K562 (cell line): ENCODE data around the gene CSTA. TPM values are rescaled to one million over a fixed set of nuclear protein-coding genes. Genes with fewer than 3 reads are reported as not detected.

Experiments
- ATAC-seq: fragments of 200-7000 bp; cut with Tn5 transposase; 3 replicates; pipeline ENCODE4 v1.9.1; 2020; ENCODE audit warnings: moderate library complexity
- BruUV-seq: library from RNA; stranded (reverse); fragments of 400-500 nt; replicated peaks from 2 replicates; lab custom pipeline; 2021; lab: Mats Ljungman, UMichigan
- CTCF ChIA-PET: fragments of 300-600 bp; formaldehyde crosslinking; extraction: SDS; loops from one replicate; lab custom pipeline; 2021; ENCODE audit warnings: low intra/inter-chr PET ratio; lab: Yijun Ruan, JAX
- POLR2A ChIA-PET: fragments of 300-600, 350-650 bp; sonication (Branson Sonifier 250); formaldehyde crosslinking; extraction: SDS; loops from one replicate; lab custom pipeline; 2021; ENCODE audit warnings: antibody characterized with exemption, inconsistent platforms; lab: Yijun Ruan, JAX
- DNase-seq, 4 experiments: peaks; one replicate each; pipeline versions ENCODE4 v3.0.0 to v3.0.0-alpha.2; 2011 to 2018; ENCODE audit warnings: low spot score in 3 of 4, mixed read lengths in 3 of 4; ENCODE audit errors: extremely low read depth in 1 of 4
- FAIRE-seq: peaks from 2 replicates; lab custom pipeline; 2011; peaks lifted over from hg19 to GRCh38; lab: Jason Lieb, UNC
- H2AFZ ChIP-seq: 2 replicates; pipeline ENCODE4 v1.6.0; 2011; ENCODE audit warnings: low read depth, low read length, control low read depth, inconsistent platforms
- H3K27ac ChIP-seq: fragments of 200-600 bp; 3 replicates; pipeline ENCODE4 v1.8.0; 2011; ENCODE audit warnings: low read depth, mild to moderate bottlenecking, control low read depth, inconsistent platforms, low read length, moderate library complexity, mixed read lengths; ENCODE audit errors: extremely low read depth
- H3K27me3 ChIP-seq, 2 experiments: fragments of 300-600 bp in 1 of 2; 2 replicates in 1 of 2; 3 replicates in 1 of 2; pipeline versions ENCODE4 v1.6.0 to v1.8.0; 2011; ENCODE audit warnings: inconsistent platforms in 2 of 2, low read length in 2 of 2, mild to moderate bottlenecking in 1 of 2, mixed read lengths in 1 of 2, moderate library complexity in 1 of 2; ENCODE audit not compliant: control insufficient read depth in 2 of 2, insufficient read depth in 2 of 2
- H3K36me3 ChIP-seq: fragments of 300-600 bp; 3 replicates; pipeline ENCODE4 v1.8.0; 2011; ENCODE audit warnings: mild to moderate bottlenecking, low read length, inconsistent platforms; ENCODE audit not compliant: control insufficient read depth, insufficient read depth
- H3K4me1 ChIP-seq, 2 experiments: fragments of 200-600 bp in 1 of 2; replicated peaks in 1 of 2; 2 replicates in 1 of 2; 3 replicates in 1 of 2; pipeline versions ENCODE4 v1.5.1 to v1.8.0; 2011; ENCODE audit warnings: inconsistent platforms in 2 of 2, low read length in 2 of 2, mild to moderate bottlenecking in 1 of 2, mixed read lengths in 1 of 2, moderate library complexity in 1 of 2; ENCODE audit not compliant: control insufficient read depth in 2 of 2, insufficient read depth in 2 of 2
- H3K4me2 ChIP-seq: 2 replicates; pipeline ENCODE4 v1.6.1; 2011; ENCODE audit warnings: low read length, control low read depth, inconsistent platforms, mixed read lengths; ENCODE audit not compliant: insufficient read depth
- H3K4me3 ChIP-seq: fragments of 200-600 bp; sonication (generic), shearing (Covaris generic); 2 replicates; pipeline ENCODE4 v1.5.1; 2016; ENCODE audit warnings: control low read depth, inconsistent platforms
- H3K79me2 ChIP-seq: fragments of 200-600 bp; 3 replicates; pipeline ENCODE4 v1.8.0; 2011; ENCODE audit warnings: low read length, inconsistent platforms; ENCODE audit not compliant: control insufficient read depth, insufficient read depth
- H3K9ac ChIP-seq, 2 experiments: 2 replicates each; pipeline versions ENCODE4 v1.6.0 to v1.6.1; 2011; ENCODE audit warnings: low read depth in 2 of 2, low read length in 2 of 2, control low read depth in 1 of 2, inconsistent platforms in 1 of 2, mild to moderate bottlenecking in 1 of 2, mixed read lengths in 1 of 2; ENCODE audit not compliant: insufficient read depth in 1 of 2
- H3K9me1 ChIP-seq: one replicate; pipeline ENCODE4 v1.6.0; 2011; ENCODE audit warnings: inconsistent platforms, mild to moderate bottlenecking, low read length, moderate library complexity; ENCODE audit not compliant: control insufficient read depth, insufficient read depth
- H3K9me3 ChIP-seq: replicated peaks from 2 replicates; pipeline ENCODE4 v1.5.1; 2011; ENCODE audit warnings: low read depth, low read length, inconsistent platforms; ENCODE audit not compliant: control insufficient read depth, insufficient read depth
- H4K20me1 ChIP-seq: replicated peaks from 2 replicates; pipeline ENCODE4 v1.6.1; 2011; ENCODE audit warnings: low read length, inconsistent platforms, mixed read lengths; ENCODE audit not compliant: control insufficient read depth, insufficient read depth
- ETV1 ChIP-seq: fragments of 450-650 bp; conservative IDR thresholded peaks from 2 replicates; pipeline ENCODE4 v1.6.1; 2016; ENCODE audit warnings: missing genetic modification characterization, control low read depth, low read depth, missing compliant biosample characterization
- FOS ChIP-seq: IDR thresholded peaks from 3 replicates; pipeline ENCODE4 v1.6.1; 2011; ENCODE audit not compliant: insufficient read length; ENCODE audit errors: extremely low read depth
- PTBP1 ChIP-seq: fragments of 200-400 bp; formaldehyde crosslinking; IDR thresholded peaks from 2 replicates; pipeline ENCODE4 v1.6.1; 2017; ENCODE audit warnings: low read depth, low read length
- PTRF ChIP-seq: fragments of 450-650 bp; IDR thresholded peaks from 2 replicates; pipeline ENCODE4 v1.6.1; 2016; ENCODE audit warnings: mild to moderate bottlenecking, missing genetic modification characterization, missing compliant biosample characterization
- SPI1 ChIP-seq: IDR thresholded peaks from 2 replicates; pipeline ENCODE4 v1.6.1; 2011; ENCODE audit warnings: low read depth, low read length, control low read depth, borderline replicate concordance
- TAF15 ChIP-seq: fragments of 200-400 bp; formaldehyde crosslinking; IDR thresholded peaks from 2 replicates; pipeline ENCODE4 v1.6.1; 2017; ENCODE audit warnings: mild to moderate bottlenecking, low read depth, low read length, moderate library complexity
- TFAM ChIP-seq: fragments of 250-450 bp; sonication (Bioruptor Pico); conservative IDR thresholded peaks from 2 replicates; pipeline ENCODE4 v1.5.0; 2021; ENCODE audit warnings: mild to moderate bottlenecking, moderate library complexity
- ZBTB1 ChIP-seq: sonication (generic); formaldehyde crosslinking; IDR thresholded peaks from 2 replicates; pipeline ENCODE4 v1.8.1; 2023; ENCODE audit warnings: missing genetic modification reagents, low read depth, mild to moderate bottlenecking, borderline replicate concordance
- WGBS: fragments of 100-300 bp; shearing (Covaris generic); methylation state at CpG from one replicate; pipeline ENCODE4 v1.1.6; 2016; ENCODE audit warnings: low coverage, mixed read lengths; ENCODE audit not compliant: insufficient coverage; ENCODE audit errors: missing lambda C conversion rate; 5-methylcytosine and 5-hydroxymethylcytosine counted together
- in situ Hi-C: fragments of 300-500 bp; cut with MboI; formaldehyde crosslinking; loops from 4 replicates; pipeline ENCODE4 v1.15.0; 2018; ENCODE audit warnings: inconsistent platforms, mixed read lengths
- intact Hi-C: fragments of 100-400 bp; cut with micrococcal nuclease; formaldehyde crosslinking; loops from 2 replicates; pipeline ENCODE4 v1.14.2; 2022
- polyA plus RNA-seq, 8 experiments: library from polyadenylated mRNA; depleted of rRNA in 4 of 8; stranded (reverse) in 5 of 8; unstranded in 3 of 8; fragments of >200 nt; fragmentation: Nextera tagmentation in 2 of 8; fragmentation: Illumina TruSeq in 1 of 8; extraction: Ambion mirVana in 2 of 8; extraction: Trizol in 1 of 8; gene quantifications; 2 replicates each; pipeline versions ENCODE4 v1.2.1 to v1.2.3, GENCODE V29; 2011 to 2014; ENCODE audit warnings: inconsistent platforms in 1 of 8, missing spikeins in 1 of 8
- total RNA-seq, 7 experiments: library from RNA; depleted of rRNA in 6 of 7; stranded (reverse); fragments of >200 nt in 6 of 7; fragmentation: Illumina TruSeq in 2 of 7; extraction: Trizol in 2 of 7; gene quantifications; 2 replicates each; pipeline versions ENCODE4 v1.2.1 to v1.2.3, GENCODE V29; 2011 to 2021; ENCODE audit warnings: low replicate concordance in 1 of 7
- TF ChIP-seq, protein P1 (sequence below): fragments of 250-450 bp; sonication (Bioruptor Pico); IDR thresholded peaks from 2 replicates; pipeline ENCODE4 v1.8.0; 2022; ENCODE audit warnings: moderate library complexity, mild to moderate bottlenecking, inconsistent platforms
- TF ChIP-seq, protein P2 (sequence below): fragments of 250-450 bp; sonication (Bioruptor Pico); IDR thresholded peaks from 2 replicates; pipeline ENCODE4 v1.5.0; 2021; ENCODE audit warnings: mild to moderate bottlenecking, moderate library complexity
- TF ChIP-seq, protein P3 (sequence below): fragments of 450-650 bp; IDR thresholded peaks from 2 replicates; pipeline ENCODE4 v1.6.1; 2017; ENCODE audit warnings: antibody characterized with exemption
- TF ChIP-seq, protein P4 (sequence below): fragments of 200-400 bp; formaldehyde crosslinking; IDR thresholded peaks from 2 replicates; pipeline ENCODE4 v1.6.1; 2017; ENCODE audit warnings: mild to moderate bottlenecking, low read depth, low read length, moderate library complexity

Gene CSTA
- total and polyA plus RNA-seq, 9 of the 15 experiments (the other 6 are each of a cell fraction or from before 2014, with no cell fraction given): 0.11 to 3.1 (median 1.1) TPM

DNA sequence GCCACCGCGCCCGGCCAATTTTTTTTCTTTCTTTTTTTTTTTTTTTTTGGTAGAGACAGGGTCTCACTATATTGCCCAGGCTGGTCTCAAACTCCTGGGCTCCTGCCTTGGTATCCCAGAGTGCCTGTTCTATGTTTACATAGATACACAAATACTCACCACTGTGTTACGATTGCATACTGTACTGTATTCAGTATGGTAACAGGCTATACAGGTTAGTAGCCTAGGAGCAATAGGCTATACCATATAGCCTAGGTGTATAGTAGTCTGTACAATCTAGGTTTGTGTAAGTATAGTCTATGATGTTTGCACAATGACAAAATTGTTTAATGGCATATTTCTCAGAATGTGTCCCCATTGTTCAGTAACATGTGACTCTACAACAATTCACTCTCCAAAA lies 26.6 kb downstream of the CSTA start (continued):
- TF ChIP-seq, protein P1, sequence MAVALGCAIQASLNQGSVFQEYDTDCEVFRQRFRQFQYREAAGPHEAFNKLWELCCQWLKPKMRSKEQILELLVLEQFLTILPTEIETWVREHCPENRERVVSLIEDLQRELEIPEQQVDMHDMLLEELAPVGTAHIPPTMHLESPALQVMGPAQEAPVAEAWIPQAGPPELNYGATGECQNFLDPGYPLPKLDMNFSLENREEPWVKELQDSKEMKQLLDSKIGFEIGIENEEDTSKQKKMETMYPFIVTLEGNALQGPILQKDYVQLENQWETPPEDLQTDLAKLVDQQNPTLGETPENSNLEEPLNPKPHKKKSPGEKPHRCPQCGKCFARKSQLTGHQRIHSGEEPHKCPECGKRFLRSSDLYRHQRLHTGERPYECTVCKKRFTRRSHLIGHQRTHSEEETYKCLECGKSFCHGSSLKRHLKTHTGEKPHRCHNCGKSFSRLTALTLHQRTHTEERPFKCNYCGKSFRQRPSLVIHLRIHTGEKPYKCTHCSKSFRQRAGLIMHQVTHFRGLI (CRISPR knock-in tag): no peak
- no peak for TF ChIP-seq PTRF

DNA sequence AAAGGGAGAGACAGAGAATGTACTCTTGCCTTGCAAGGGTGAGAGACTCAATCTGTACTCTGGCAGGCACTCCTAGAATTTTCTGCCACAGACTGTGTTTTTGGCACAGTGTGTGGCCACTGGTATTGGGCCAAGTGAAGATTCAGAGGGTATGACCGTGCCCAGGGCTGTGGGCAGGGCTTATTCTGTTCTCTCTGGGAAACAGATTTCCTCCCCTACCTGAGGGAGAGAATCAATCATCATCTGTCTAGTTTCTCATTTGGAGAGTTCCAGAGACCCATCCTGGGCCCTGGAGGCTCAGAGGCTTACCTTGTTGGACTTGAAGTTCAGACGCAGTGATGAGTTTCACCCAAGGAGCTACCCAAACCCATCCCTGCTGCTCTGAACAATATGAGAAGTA lies 28.2 kb downstream of the CSTA start:
- no peak overlapping the region for H2AFZ ChIP-seq
- 26% methylated on average over 2 of the region's 2 CpGs for WGBS
- CTCF ChIA-PET: no interaction called here
- intact Hi-C loops: no loop called here
- H3K27me3 ChIP-seq: no peaks in the 10 kb centered on the region
- no peak overlapping the region for H3K9ac ChIP-seq
- BruUV-seq: no TSS peak
- H3K9me1 ChIP-seq: no peaks in the 10 kb centered on the region
- H3K79me2 ChIP-seq: no peaks in the 10 kb centered on the region
- POLR2A ChIA-PET: interaction anchor here (0.9 kb wide), 1 partner anchor 10 kb away, joined by 3 read pairs; no protein-coding TSS in a partner anchor
- ATAC-seq (no peak), DNase-seq (no peak), FAIRE-seq (no peak)
- peaks cover 0 to 8% of the 10 kb centered on the region in 2 experiments; a peak in 3 of 5 replicates for H3K4me1 ChIP-seq
- no peaks in the 10 kb centered on the region for H4K20me1 ChIP-seq
- H3K4me2 ChIP-seq: no peak overlapping the region
- H3K4me3 ChIP-seq: no peak overlapping the region
- in situ Hi-C loops: no loop called here
- H3K9me3 ChIP-seq: no peaks in the 10 kb centered on the region
- H3K27ac ChIP-seq: no peak overlapping the region
- H3K36me3 ChIP-seq: no peaks in the 10 kb centered on the region
- TF ChIP-seq SPI1: no peak
- no peak for TF ChIP-seq FOS
- TF ChIP-seq, protein P2, sequence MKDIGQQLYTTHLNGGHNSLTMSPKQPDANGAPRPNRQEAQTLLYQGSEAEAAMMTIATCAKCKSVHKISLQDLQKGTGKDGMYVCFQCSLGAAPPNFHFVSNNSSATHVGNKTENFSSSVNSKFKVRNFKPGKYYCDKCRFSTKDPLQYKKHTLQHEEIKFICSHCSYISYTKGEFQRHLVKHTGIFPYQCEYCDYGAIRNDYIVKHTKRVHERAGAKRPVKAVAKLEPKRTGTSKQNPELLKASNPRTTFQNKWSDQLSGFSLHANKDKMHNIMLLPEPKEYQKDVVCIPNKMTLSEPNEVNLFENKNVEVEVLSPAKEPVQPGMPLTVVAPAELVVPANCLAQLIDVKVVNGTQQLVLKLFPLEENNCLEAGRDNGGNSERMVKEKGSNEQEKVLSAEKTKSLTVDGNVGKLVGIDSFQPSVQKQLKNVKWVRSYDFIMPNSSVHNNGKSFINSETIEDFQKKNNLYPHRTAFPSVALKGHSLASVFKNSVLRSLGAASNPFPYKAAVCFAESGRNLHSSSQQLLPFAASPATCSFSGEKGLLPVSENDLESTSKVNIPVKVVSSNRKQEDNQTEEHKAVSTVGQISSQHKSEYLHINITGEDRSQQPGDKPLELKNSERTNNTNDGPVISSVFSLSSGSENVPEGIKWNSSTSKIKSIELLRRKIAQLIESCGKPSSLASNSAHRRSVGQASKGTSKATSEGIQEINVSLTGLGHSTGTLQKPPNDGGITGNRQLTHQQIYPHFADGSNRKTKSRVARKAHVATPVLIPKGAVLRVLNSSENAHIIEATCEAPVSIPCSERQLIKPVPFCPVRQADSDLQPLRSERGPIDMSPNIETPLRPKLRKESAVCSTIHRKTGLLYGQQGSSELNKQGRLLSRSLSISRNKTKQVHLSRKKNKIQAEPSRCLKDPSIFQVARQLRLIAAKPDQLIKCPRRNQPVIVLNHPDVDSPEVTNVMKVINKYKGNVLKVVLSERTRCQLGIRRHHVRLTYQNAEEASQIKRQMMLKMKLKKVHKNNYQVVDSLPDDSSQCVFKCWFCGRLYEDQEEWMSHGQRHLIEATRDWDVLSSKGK (CRISPR knock-in tag): no peak
- TF ChIP-seq ETV1 (tag): no peak
- TF ChIP-seq, protein P3, sequence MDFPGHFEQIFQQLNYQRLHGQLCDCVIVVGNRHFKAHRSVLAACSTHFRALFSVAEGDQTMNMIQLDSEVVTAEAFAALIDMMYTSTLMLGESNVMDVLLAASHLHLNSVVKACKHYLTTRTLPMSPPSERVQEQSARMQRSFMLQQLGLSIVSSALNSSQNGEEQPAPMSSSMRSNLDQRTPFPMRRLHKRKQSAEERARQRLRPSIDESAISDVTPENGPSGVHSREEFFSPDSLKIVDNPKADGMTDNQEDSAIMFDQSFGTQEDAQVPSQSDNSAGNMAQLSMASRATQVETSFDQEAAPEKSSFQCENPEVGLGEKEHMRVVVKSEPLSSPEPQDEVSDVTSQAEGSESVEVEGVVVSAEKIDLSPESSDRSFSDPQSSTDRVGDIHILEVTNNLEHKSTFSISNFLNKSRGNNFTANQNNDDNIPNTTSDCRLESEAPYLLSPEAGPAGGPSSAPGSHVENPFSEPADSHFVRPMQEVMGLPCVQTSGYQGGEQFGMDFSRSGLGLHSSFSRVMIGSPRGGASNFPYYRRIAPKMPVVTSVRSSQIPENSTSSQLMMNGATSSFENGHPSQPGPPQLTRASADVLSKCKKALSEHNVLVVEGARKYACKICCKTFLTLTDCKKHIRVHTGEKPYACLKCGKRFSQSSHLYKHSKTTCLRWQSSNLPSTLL: no peak
- no peak for TF ChIP-seq ZBTB1
- no peak for TF ChIP-seq PTBP1
- TF ChIP-seq TFAM (CRISPR knock-in tag): no peak
- TF ChIP-seq, protein P4, sequence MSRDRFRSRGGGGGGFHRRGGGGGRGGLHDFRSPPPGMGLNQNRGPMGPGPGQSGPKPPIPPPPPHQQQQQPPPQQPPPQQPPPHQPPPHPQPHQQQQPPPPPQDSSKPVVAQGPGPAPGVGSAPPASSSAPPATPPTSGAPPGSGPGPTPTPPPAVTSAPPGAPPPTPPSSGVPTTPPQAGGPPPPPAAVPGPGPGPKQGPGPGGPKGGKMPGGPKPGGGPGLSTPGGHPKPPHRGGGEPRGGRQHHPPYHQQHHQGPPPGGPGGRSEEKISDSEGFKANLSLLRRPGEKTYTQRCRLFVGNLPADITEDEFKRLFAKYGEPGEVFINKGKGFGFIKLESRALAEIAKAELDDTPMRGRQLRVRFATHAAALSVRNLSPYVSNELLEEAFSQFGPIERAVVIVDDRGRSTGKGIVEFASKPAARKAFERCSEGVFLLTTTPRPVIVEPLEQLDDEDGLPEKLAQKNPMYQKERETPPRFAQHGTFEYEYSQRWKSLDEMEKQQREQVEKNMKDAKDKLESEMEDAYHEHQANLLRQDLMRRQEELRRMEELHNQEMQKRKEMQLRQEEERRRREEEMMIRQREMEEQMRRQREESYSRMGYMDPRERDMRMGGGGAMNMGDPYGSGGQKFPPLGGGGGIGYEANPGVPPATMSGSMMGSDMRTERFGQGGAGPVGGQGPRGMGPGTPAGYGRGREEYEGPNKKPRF: no peak
- no peak for TF ChIP-seq TAF15
